HL-60 (cell line): Measurements from ENCODE around the gene ANKRD22.

Experiments
- DNase-seq, 2 experiments: peaks; one replicate each; pipeline ENCODE4 v3.0.0-alpha.2; 2010 to 2020; ENCODE audit warnings: low read depth in 1 of 2, low spot score in 1 of 2
- H3K27ac ChIP-seq: fragments of 250-450 bp; sonication (Bioruptor Pico); replicated peaks from 2 replicates; pipeline ENCODE4 v1.5.1; 2020; ENCODE audit warnings: mild to moderate bottlenecking, moderate library complexity
- H3K27me3 ChIP-seq: fragments of 250-450 bp; sonication (Bioruptor Pico); 2 replicates; pipeline ENCODE4 v1.5.1; 2021; ENCODE audit warnings: mild to moderate bottlenecking, moderate library complexity; ENCODE audit not compliant: insufficient read depth, poor library complexity, severe bottlenecking
- H3K4me3 ChIP-seq: replicated peaks from 2 replicates; pipeline ENCODE4 v1.5.1; 2011; ENCODE audit warnings: mild to moderate bottlenecking, control low read depth, low read length; ENCODE audit not compliant: insufficient read depth
- GABPA ChIP-seq: IDR thresholded peaks from 2 replicates; pipeline ENCODE4 v1.6.1; 2012; ENCODE audit warnings: low read depth
- POLR2AphosphoS5 ChIP-seq: IDR thresholded peaks from 2 replicates; pipeline ENCODE4 v1.6.1; 2012; ENCODE audit warnings: low read depth
- REST ChIP-seq: IDR thresholded peaks from 2 replicates; pipeline ENCODE4 v1.6.1; 2012; ENCODE audit warnings: low read depth; ENCODE audit not compliant: insufficient replicate concordance
- SPI1 ChIP-seq: IDR thresholded peaks from 2 replicates; pipeline ENCODE4 v1.6.1; 2012; ENCODE audit warnings: low read depth, mild to moderate bottlenecking, borderline replicate concordance
- long read RNA-seq: library from polyadenylated mRNA; unstranded; transcript quantifications from one replicate; pipeline ENCODE4 v2.0.0, GENCODE V29; 2020
- TF ChIP-seq, protein P1 (sequence below): IDR thresholded peaks from one replicate; pipeline ENCODE4 v1.5.1; 2011; ENCODE audit warnings: low read length, control low read depth, inconsistent platforms; ENCODE audit not compliant: insufficient read depth

ANKRD22 gene
- long read RNA-seq, partial matches to known transcripts: 0 of 4 reads
- long read RNA-seq, other reads (novel, unspliced or antisense): 0 of 4 reads

DNA sequence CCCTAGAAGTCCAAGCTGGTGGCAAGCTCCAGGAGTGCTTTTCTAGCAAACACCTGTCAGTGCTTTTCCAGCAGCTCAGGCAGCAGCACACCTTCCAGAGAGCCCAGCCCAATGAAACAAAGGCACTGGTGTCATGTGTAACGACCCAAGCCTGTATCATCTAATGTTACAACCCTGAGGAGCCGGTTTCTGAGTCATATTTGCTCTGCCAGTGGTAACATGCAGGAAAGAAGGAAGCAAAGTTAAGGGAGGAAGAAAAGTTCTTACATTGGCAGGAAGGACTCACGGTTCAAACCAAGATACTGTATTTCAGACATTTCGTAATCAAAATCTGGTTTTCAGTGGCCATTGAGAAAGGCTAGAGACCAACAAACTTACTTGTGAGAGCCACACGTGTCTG is at the start of gene ANKRD22:
TSS of gene ANKRD22 (minus strand) at position 139 of the 400 bp plus-strand sequence. CDS start 237 bp downstream, outside the sequence.
- no peaks in the 10 kb centered on the region for H3K27me3 ChIP-seq
- TF ChIP-seq SPI1 (peak; percentile 42; the same call in 1 of the 2 replicates), POLR2AphosphoS5 (no peak)
- peak within 1 kb of the TSS; percentile 64 for H3K27ac ChIP-seq
- peak within 1 kb of the TSS; percentile 88 for H3K4me3 ChIP-seq
- DNase-seq: peak; percentile 92 to 96

DNA sequence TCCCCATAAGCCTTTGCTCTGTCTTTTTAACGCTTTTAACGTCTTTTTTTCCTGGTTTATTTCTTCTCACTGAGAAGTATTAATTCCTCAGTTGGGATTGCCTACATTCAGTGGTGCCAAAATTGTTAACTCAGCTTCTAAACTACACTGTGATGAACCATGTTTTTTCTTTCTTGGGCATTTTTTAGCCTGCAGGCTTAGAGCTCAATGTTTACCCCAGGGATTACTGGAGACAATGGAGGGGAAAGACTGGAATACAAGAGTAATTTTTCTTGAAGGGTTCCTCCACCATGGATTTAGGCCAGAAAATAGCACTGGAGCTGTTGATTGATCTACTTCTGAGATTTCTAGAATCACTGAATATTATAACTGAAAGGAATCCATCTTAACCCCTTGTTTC is 48.2 kb upstream of the ANKRD22 start:
- no peaks in the 10 kb centered on the region for H3K27me3 ChIP-seq
- no peak overlapping the region for H3K27ac ChIP-seq
- TF ChIP-seq, protein P1, sequence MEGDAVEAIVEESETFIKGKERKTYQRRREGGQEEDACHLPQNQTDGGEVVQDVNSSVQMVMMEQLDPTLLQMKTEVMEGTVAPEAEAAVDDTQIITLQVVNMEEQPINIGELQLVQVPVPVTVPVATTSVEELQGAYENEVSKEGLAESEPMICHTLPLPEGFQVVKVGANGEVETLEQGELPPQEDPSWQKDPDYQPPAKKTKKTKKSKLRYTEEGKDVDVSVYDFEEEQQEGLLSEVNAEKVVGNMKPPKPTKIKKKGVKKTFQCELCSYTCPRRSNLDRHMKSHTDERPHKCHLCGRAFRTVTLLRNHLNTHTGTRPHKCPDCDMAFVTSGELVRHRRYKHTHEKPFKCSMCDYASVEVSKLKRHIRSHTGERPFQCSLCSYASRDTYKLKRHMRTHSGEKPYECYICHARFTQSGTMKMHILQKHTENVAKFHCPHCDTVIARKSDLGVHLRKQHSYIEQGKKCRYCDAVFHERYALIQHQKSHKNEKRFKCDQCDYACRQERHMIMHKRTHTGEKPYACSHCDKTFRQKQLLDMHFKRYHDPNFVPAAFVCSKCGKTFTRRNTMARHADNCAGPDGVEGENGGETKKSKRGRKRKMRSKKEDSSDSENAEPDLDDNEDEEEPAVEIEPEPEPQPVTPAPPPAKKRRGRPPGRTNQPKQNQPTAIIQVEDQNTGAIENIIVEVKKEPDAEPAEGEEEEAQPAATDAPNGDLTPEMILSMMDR: no peak
- TF ChIP-seq POLR2AphosphoS5 (no peak), REST (no peak), SPI1 (no peak), GABPA (no peak)
- DNase-seq: no peak
- H3K4me3 ChIP-seq: no peak overlapping the region

DNA sequence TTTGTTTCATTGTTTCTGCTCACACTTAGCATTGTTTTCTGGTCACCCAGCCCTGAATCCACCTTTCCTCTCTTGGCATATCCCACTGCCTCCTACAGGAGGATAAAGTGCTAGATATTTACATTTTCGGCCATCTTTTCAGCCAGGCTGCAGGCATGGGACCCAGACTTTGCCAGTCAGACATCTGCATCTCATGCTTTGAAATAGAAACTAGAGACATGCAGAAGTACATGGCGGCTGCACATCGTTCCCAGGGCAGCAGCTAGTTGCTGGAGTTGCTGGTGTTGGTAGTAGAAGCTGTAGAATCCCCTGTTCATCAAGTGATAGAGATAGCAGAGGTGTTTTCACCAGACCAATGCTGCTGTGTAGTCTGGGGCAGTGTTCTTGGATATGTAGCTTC is 47.1 kb upstream of the ANKRD22 start:
- no peak for DNase-seq
- TF ChIP-seq POLR2AphosphoS5: no peak
- TF ChIP-seq GABPA: no peak
- no peak for TF ChIP-seq REST
- TF ChIP-seq, protein P1: no peak
- no peak for TF ChIP-seq SPI1
- Histone ChIP-seq H3K4me3 (no peak overlapping the region), H3K27me3 (no peaks in the 10 kb centered on the region), H3K27ac (no peak overlapping the region)

GRCh38 chr10:88896994-88897853 is 45.6 kb upstream of the ANKRD22 start:
- no peaks in the 10 kb centered on the region for H3K27me3 ChIP-seq
- H3K27ac ChIP-seq: no peak overlapping the region
- H3K4me3 ChIP-seq: no peak overlapping the region
- DNase-seq: no peak
- TF ChIP-seq, protein P1: no peak
- TF ChIP-seq POLR2AphosphoS5 (no peak), REST (no peak), SPI1 (no peak), GABPA (no peak)
